ENCODE results near the gene MATCAP1. TPM values are rescaled to one million over a fixed set of nuclear protein-coding genes. Genes with fewer than 3 reads are reported as not detected.

The MATCAP1 gene
- total and polyA plus RNA-seq, 2 of the 4 experiments (the other 2 are of a cell fraction) = 8.2 to 43.9 TPM

- DNase-seq (no peak), ATAC-seq (ENCODE audit: low read depth) (no peak)
- peaks cover 51% of the 10 kb centered on the region for H3K36me3 ChIP-seq (ENCODE audit: control insufficient read depth, insufficient read depth, low read length)
- H3K4ac ChIP-seq (ENCODE audit: low read depth, low read length) = no peak overlapping the region
- dilution Hi-C loops (cut with HindIII; ENCODE audit: low sequenced_read_pairs, unreplicated experiment) (no loop called here), intact Hi-C loops (cut with micrococcal nuclease) (no loop called here), in situ Hi-C loops (cut with MboI; ENCODE audit: low sequenced_read_pairs) (no loop called here)
- BruUV-seq (replicated peaks) = no TSS peak
- peak overlapping the region; percentile 24 for H3K23ac ChIP-seq (ENCODE audit: low read depth, low read length)
- peaks cover 34% of the 10 kb centered on the region for H4K20me1 ChIP-seq (ENCODE audit: insufficient read depth, low read length)
- no peak overlapping the region for H4K8ac ChIP-seq (ENCODE audit: low read depth in 2 of 2, low read length in 2 of 2)
- H2AK5ac ChIP-seq (ENCODE audit: low read depth, low read length) = no peak overlapping the region
- H3K14ac ChIP-seq (replicated peaks; ENCODE audit: low read depth, low read length) = no peak overlapping the region
- POLR2A ChIA-PET (ENCODE audit: unreplicated experiment) = no interaction called here
- H2BK120ac ChIP-seq (ENCODE audit: low read depth, low read length) = no peak overlapping the region
- no peak overlapping the region for H2AFZ ChIP-seq (replicated peaks; ENCODE audit: low read length, poor library complexity)
- no peak overlapping the region for H3K18ac ChIP-seq (ENCODE audit: low read depth, low read length)
- no peak overlapping the region for H4K91ac ChIP-seq (ENCODE audit: insufficient read depth, low read depth, low read length)
- H3K9me1 ChIP-seq (ENCODE audit: insufficient read depth, low read length) = peaks cover 23% of the 10 kb centered on the region
- peaks cover 15% of the 10 kb centered on the region for H3K4me1 ChIP-seq (ENCODE audit: control insufficient read depth, insufficient read depth, low read length)
- no peak overlapping the region for H2AK9ac ChIP-seq (replicated peaks; ENCODE audit: low read depth, low read length, poor library complexity)
- no peak overlapping the region for H2BK15ac ChIP-seq (ENCODE audit: low read depth, low read length)
- H3K4me3 ChIP-seq (ENCODE audit: insufficient read depth, low read depth, low read length) = no peak overlapping the region
- H3K56ac ChIP-seq (ENCODE audit: extremely low read depth, insufficient read depth, low read length) = no peak overlapping the region
- TF ChIP-seq MAZ (IDR thresholded peaks at IDR 0.05; ENCODE audit: borderline replicate concordance, low read depth, low read length) (no peak), RCOR1 (IDR thresholded peaks at IDR 0.05; ENCODE audit: insufficient replicate concordance, low read length) (no peak)
- no peak overlapping the region for H4K5ac ChIP-seq (ENCODE audit: low read depth, low read length)
- no peaks in the 10 kb centered on the region for H3K9me3 ChIP-seq (ENCODE audit: control insufficient read depth, insufficient read depth, low read length)
- no peak overlapping the region for H3K27ac ChIP-seq (ENCODE audit: insufficient read depth, low read length)
- H3K4me2 ChIP-seq (ENCODE audit: low read depth, low read length) = peak overlapping the region; percentile 75
- peaks cover 25 to 54% of the 10 kb centered on the region in 2 experiments for H3K79me1 ChIP-seq (ENCODE audit: low read depth in 1 of 2, low read length in 2 of 2)
- H3K27me3 ChIP-seq (ENCODE audit: control insufficient read depth, insufficient read depth, low read length) = no peaks in the 10 kb centered on the region
- no peak overlapping the region for H2BK5ac ChIP-seq (ENCODE audit: low read depth, low read length, poor library complexity, severe bottlenecking)
- H2BK20ac ChIP-seq (ENCODE audit: low read depth, low read length) = no peak overlapping the region
- H3K9ac ChIP-seq (ENCODE audit: low read depth, low read length) = peak overlapping the region; percentile 98; the same call in 1 of the 2 replicates
- CTCF ChIA-PET = no interaction called here
Observed at GRCh38 chr16:67193536-67193935, 9.8 kb upstream of the MATCAP1 start.

All from IMR-90 (cell line).